GOT3 (cell line): ENCODE measurements around the gene PTTG1IP.
"Not testable (repeated sequence)": the region's sequence is repeated elsewhere in the genome, so short reads cannot be mapped to it uniquely, and the experiment has no call there.

Experiments used
- DNase-seq: peaks from one replicate; lab custom pipeline; 2025; ENCODE audit warnings: mixed read lengths; lab: John Stamatoyannopoulos, UW

PTTG1IP gene

GRCh38 chr21:44880405-44881197 is 7.1 kb upstream of the PTTG1IP start:
- no peak for DNase-seq

- DNase-seq: not testable (repeated sequence)
These were observed 5.7 kb upstream of the PTTG1IP start for GRCh38 chr21:44879238-44879637.

GRCh38 chr21:44878053-44878982 is 4.8 kb upstream of the PTTG1IP start:
- no peak for DNase-seq

DNA sequence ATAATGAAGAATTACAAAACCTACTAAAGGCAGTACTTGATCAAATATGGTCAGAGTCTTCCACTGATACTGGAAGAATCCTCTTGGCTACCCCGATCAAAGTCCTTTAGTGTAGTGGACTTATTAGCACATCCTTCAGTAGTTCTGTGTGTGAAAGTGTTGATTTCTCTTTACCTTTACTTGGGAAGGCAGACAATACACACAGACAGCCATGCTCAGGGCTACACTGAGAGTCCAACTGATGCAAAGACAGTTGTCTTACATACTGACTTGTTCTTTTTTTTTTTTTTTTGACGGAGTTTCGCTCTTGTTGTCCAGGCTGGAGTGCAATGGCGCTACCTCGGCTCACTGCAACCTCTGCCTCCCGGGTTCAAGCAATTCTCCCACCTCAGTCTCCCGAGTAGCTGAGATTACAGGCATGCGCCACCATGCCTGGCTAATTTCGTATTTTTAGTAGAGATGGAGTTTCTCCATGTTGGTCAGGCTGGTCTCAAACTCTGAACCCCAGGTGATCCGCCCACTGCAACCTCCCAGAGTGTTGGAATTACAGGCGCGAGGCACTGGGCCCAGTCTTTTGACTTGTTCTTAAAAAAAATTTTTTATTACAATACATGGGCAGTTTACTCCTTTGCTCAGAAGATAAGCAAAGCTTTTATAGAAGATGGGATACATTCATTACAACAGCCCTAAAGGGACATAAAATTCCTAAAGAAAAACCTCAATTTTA is 3.5 kb upstream of the PTTG1IP start:
- no peak for DNase-seq

GRCh38 chr21:44875316-44875700 is 1.8 kb upstream of the PTTG1IP start:
- no peak for DNase-seq

DNA sequence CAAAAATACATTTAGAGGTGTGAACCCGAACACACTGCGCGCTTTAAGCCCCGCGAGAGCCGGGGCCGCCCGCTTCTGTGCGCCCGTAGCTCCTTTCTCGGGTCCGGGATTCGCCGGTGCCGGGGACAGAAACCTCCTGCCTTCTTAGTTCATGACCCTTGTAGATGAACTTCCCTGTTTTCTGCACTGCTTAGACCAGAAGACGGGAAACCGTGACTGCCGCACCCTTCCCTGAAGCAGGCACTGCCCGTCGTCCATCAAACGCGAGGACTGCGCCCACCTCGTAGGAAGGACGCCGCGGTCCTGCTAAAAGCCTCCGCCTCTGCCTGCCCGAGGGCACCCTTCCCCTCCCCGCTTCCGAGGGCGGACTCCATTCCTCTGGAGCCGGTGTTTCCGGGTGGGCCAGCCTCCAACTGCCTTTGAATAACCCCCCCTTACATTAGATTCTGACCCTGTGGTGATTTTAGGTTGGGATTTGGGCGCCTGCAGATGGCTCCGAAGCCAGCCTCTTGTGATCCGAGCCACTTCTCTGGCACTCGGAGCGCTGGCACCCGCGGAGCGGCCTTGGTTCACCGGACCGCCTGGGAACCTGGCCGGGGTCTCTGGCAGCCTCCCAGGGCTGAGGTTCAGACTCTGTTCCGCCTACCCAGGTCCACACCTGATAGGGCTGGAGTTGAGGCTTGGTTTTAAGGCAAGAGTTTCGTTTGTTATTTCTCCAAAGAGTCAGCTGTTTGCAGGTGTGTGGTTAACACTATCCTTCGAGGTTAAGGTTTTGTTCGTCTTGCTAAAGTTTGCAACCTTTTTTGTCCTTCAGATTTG is 1.2 kb upstream of the PTTG1IP start:
- no peak for DNase-seq

DNA sequence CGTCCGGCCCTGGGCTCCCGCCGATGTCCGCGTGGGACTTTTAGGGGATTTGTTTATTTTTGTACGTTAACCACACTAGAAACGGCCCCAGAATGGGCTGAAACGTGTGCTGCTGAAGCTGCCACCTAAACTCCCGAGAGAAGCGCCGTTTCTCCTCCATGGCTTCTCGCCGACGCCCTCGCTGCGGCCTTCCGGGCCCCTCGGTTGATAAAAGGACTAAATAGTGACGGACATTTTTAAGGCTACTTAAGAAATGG is 678 bp upstream of the PTTG1IP start:
- no peak for DNase-seq

DNA sequence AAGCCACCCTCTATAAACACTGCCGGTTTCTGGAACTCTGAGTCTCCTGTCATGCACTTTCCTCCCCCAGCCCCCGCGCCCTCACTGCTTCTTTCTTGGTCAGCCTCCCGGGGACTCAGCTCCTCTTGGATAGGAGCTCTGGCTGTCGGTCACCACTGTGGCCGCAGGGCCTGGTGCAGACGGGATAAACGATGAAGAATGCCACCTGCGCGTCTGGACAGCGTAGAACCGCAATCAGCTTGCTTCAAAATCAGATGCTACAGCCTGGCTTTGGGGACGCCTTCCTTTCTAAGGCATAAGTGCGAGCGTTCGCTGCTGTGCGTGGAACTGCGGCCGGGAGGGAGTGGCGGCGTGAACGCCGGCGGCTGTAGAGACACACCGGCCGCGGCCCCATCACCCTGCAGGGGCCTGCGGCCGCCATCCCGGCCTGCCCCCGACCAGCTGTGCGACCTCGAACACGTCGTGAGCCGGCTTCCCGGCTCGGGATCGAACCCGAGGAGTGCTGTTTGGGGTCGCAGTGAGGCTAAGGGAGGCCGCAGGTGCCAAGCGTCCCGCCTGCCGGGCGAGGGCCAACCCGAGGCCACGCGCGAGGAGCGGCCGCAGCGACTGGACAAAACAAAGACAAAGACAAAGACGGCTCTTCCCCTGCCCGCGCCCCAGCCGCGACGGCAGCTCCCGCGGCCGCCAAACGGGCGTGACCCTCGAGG is 688 bp downstream of the PTTG1IP start:
- no peak for DNase-seq

GRCh38 chr21:44872323-44872648 is 1.2 kb downstream of the PTTG1IP start:
- no peak for DNase-seq

- DNase-seq: no peak
These were observed 1.8 kb downstream of the PTTG1IP start for GRCh38 chr21:44871576-44872269.

- no peak for DNase-seq
These were observed 2.6 kb downstream of the PTTG1IP start for GRCh38 chr21:44870748-44871495.

GRCh38 chr21:44869781-44870747 is 3.4 kb downstream of the PTTG1IP start:
- DNase-seq: no peak

GRCh38 chr21:44868707-44869106 is 4.8 kb downstream of the PTTG1IP start:
- DNase-seq: no peak

DNA sequence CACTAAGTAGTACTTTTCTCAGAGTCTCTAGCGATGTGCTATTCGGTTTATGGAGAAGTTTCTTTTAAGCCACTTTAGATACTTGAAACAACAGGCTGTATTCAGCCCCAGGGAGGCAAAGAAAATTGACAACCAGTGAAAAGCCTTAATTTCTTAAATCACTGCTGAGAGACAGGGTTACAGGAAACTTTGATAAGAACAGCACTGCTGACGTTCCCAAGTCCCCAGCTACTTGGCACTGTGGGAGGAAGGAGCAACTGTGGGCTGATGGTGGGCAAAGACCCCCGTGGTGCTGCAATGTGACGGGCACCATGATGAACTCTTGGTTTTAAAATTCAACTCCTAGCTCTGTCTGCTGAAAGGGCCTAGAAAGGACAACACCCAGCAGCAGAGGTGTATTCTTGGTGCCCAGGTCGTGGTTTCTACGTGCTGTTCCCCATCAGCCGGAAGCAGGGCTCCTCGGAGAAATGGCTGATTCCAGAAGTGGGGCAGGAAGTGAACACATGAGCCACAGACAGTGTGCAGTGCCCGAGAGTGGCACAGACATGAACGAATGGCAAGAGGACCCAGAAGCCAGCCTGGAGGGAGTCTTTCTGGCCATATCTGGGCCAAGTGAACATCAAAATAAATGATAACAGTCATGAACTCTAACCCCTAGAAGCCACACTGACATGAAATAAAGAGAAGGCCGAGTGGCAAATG is 5.3 kb downstream of the PTTG1IP start:
- no peak for DNase-seq

- no peak for DNase-seq
These were observed 6.0 kb downstream of the PTTG1IP start for GRCh38 chr21:44867464-44867863.

DNA sequence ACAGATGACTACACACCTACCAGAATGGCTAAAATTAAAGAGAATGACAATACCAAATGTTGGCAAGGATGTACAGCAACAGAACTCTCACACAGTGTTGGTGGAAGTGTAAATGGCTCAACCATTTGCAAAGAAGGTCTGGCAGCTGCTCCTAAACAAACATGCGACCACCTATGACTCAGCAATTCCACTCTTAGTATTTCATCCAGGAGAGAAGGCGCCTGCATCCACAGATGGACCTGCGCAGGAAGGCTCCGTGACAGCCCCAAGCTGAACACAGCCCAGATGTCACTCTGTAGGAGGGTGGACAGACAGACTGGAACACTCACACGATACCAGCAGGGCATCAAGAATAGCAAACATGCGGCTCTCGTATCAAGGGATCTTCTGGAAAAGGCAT is 6.7 kb downstream of the PTTG1IP start:
- DNase-seq: no peak

DNA sequence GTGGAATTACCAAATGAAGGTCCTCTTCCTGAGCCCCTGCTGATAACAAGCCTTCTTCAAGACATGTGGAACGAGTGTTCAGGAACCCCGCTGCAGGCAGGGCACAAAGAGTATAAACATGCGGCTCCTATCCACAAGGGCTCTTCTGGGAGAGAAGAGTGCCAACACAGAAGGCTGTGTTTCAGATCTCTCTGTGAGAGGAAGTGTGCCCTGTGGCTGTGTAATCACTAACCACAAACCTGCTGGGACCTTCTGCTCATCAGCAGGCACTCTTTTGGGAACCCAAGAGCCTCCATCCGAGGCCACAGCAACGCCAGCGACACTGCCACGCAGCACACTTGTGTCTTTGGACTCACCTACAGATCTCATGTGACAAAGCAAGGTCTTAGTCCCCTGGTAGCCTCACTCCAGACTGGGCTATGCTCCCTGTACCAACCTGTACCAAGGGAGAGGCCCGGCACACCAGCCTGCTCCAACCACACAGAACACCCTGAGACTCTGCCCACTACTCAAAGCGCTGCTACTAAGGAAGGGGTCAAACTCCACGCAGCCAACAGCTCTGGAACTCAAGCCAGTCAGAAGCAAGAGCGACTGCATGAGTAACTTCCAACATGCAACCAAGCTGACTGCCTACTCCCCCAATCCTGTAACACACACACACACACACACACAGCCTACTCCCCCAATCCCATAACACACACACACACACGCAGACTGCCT is 7.8 kb downstream of the PTTG1IP start:
- no peak for DNase-seq
